Skeletal muscle satellite cell (primary cell): ENCODE measurements around the gene TEPSIN.
"Not testable (repeated sequence)": the region's sequence is repeated elsewhere in the genome, so short reads cannot be mapped to it uniquely, and the experiment has no call there.

ENCODE experiments used
- H3K27me3 ChIP-seq: 2 replicates; pipeline ENCODE4 v1.7.0; 2013; ENCODE audit warnings: low read length; ENCODE audit not compliant: control insufficient read depth, insufficient read depth
- H3K36me3 ChIP-seq: 2 replicates; pipeline ENCODE4 v1.7.0; 2013; ENCODE audit warnings: mild to moderate bottlenecking, control low read depth, low read length; ENCODE audit not compliant: insufficient read depth
- H3K4me1 ChIP-seq: 2 replicates; pipeline ENCODE4 v1.7.0; 2013; ENCODE audit warnings: low read length; ENCODE audit not compliant: control insufficient read depth, insufficient read depth
- H3K4me2 ChIP-seq: 2 replicates; pipeline ENCODE4 v1.7.0; 2013; ENCODE audit warnings: mild to moderate bottlenecking, low read length
- H3K4me3 ChIP-seq: 2 replicates; pipeline ENCODE4 v1.7.0; 2013; ENCODE audit warnings: low read length
- H3K9ac ChIP-seq: 2 replicates; pipeline ENCODE4 v1.7.0; 2013; ENCODE audit warnings: mild to moderate bottlenecking, low read depth, low read length, moderate library complexity
- H3K9me3 ChIP-seq: replicated peaks from 2 replicates; pipeline ENCODE4 v1.7.0; 2013; ENCODE audit warnings: mild to moderate bottlenecking, control low read depth, low read length

The TEPSIN gene

GRCh38 chr17:81231121-81231645, 7.7 kb downstream of the TEPSIN start:
- Histone ChIP-seq H3K9me3 (no peaks in the 10 kb centered on the region), H3K9ac (no peak overlapping the region), H3K4me1 (no peaks in the 10 kb centered on the region), H3K36me3 (peaks cover 34% of the 10 kb centered on the region), H3K27me3 (no peaks in the 10 kb centered on the region), H3K4me2 (no peak overlapping the region), H3K4me3 (no peak overlapping the region)

- Histone ChIP-seq H3K9me3 (no peaks in the 10 kb centered on the region), H3K4me1 (no peaks in the 10 kb centered on the region), H3K4me3 (no peak overlapping the region), H3K36me3 (peaks cover 34% of the 10 kb centered on the region), H3K4me2 (no peak overlapping the region), H3K27me3 (no peaks in the 10 kb centered on the region), H3K9ac (no peak overlapping the region)
These were observed 8.6 kb downstream of the TEPSIN start for GRCh38 chr17:81230043-81230820.

DNA sequence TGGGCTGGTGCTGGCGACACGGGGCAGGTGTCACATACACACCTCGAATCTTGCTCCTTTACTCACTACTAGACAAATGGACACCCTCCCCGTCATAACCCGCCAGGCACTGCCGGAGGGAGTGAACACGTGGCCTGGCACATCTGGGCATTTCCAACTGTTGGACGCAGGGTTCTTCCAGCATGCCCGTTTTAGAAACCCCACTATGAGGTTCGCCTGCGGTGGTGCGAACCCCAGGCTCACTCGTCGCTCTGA, 9.3 kb downstream of the TEPSIN start:
- H3K9ac ChIP-seq: no peak overlapping the region
- peaks cover 34% of the 10 kb centered on the region for H3K36me3 ChIP-seq
- no peaks in the 10 kb centered on the region for H3K4me1 ChIP-seq
- no peak overlapping the region for H3K4me3 ChIP-seq
- H3K4me2 ChIP-seq: no peak overlapping the region
- no peaks in the 10 kb centered on the region for H3K9me3 ChIP-seq
- no peaks in the 10 kb centered on the region for H3K27me3 ChIP-seq

DNA sequence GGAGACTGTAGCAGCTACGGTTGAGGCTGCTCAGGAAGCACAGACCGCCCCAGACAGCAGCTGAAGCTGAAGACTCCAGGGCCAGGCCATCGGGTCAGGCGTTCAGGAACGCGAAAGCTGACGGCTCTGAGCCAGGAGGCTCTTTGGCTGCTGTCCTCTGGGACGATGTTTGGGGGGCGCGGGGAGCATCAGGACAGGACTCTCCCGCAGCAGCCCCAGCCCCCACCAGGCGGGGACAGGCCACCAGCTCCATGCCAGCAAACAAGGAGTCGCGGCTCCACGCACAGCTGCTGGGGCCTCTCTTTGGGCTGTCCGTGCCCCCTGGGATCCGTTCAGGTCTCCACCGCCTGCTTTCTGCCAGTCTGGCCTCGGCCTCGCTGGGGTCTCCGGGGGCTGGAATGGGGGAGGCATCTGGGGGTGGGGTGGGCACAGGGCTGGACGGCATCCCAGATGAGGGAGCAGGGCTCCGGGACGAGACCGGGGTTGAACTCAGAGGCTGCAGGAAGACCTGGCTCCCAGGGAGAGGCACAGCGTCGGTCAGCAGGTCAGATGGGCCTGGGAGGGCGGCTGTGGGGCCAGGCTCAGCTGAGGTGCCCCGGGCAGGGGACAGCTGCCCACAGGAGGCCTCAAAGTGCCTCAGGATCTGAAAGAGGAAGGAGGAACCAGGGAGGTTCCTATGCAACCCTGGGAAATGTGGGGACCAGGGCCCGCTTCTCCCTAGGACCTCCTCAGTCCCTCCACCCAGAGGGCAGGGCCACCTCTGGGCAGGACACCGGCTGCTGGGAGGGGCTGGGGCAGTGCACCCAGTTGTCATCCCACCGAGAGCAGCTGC, 9.8 kb downstream of the TEPSIN start:
- Histone ChIP-seq H3K4me1 (no peaks in the 10 kb centered on the region), H3K9me3 (no peaks in the 10 kb centered on the region), H3K9ac (no peak overlapping the region), H3K36me3 (peaks cover 34% of the 10 kb centered on the region), H3K4me3 (no peak overlapping the region), H3K27me3 (no peaks in the 10 kb centered on the region), H3K4me2 (no peak overlapping the region)

DNA sequence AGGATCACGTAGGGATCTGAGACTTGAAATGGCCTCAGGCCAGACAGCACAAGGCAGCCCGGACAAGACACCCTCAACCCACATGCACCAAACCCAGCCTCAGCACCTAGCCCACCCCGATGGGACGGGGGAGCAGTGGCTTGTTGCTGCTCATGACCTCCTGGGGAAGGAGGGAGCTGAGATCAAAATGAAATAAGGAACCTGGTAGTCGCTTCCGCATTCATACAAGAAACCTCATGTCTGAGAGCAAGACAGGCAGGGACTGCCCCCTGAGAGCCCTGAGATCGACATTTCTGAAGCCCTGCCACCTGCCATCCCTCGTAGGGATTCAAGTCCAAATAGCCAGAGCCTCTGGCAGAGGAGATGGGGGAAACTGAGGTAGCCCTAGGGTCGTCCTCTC, 10.4 kb downstream of the TEPSIN start:
- Histone ChIP-seq H3K27me3 (no peaks in the 10 kb centered on the region), H3K36me3 (peaks cover 34% of the 10 kb centered on the region), H3K9me3 (no peaks in the 10 kb centered on the region), H3K4me1 (peaks cover 3% of the 10 kb centered on the region), H3K9ac (no peak overlapping the region), H3K4me2 (no peak overlapping the region), H3K4me3 (no peak overlapping the region)

GRCh38 chr17:81227630-81228029, 11.2 kb downstream of the TEPSIN start:
- not testable (repeated sequence) for H3K4me1 ChIP-seq, H3K9me3 ChIP-seq, H3K4me3 ChIP-seq, H3K4me2 ChIP-seq, H3K27me3 ChIP-seq, H3K9ac ChIP-seq
- peaks cover 30% of the 10 kb centered on the region for H3K36me3 ChIP-seq

DNA sequence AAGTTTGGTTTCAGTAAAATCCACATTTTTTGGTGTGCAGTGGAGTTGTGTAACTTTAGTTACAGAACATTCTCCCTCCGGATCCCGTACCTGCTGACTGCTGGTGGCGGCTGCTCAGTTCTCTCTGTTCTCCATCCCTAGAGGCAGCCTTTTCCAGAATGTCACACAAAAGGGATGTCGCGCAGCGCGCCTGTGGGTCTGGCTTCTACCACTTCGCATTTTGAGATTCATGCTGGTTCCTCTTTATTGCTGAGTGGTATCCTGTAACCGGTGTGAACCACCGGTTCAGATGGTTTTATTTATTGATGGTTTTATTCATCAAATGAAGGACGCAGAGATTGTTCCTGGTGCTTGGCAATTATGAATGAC, 15.1 kb downstream of the TEPSIN start:
- Histone ChIP-seq H3K4me2 (peak overlapping the region; percentile 82), H3K4me3 (peak overlapping the region; percentile 65)

GRCh38 chr17:81222906-81223761, 15.7 kb downstream of the TEPSIN start, which contains the start of gene CEP131:
Gene CEP131, minus strand, starts transcription at chr17:81222965. Its CDS starts 2,909 bp downstream, at chr17:81220056.
- peaks cover 4% of the 10 kb centered on the region for H3K36me3 ChIP-seq
- H3K9ac ChIP-seq: peak within 1 kb of the TSS; percentile 86
- no peaks in the 10 kb centered on the region for H3K9me3 ChIP-seq
- no peaks in the 10 kb centered on the region for H3K27me3 ChIP-seq
- peak within 1 kb of the TSS; percentile 87 for H3K4me3 ChIP-seq
- H3K4me2 ChIP-seq: peak within 1 kb of the TSS; percentile 99
- peaks cover 15% of the 10 kb centered on the region for H3K4me1 ChIP-seq

More for the DNA sequence above, 15.1 kb downstream of the TEPSIN start:
- H3K9ac ChIP-seq: peak overlapping the region; percentile 31
- no peaks in the 10 kb centered on the region for H3K9me3 ChIP-seq
- H3K4me1 ChIP-seq: peaks cover 15% of the 10 kb centered on the region
- H3K36me3 ChIP-seq: peaks cover 4% of the 10 kb centered on the region
- H3K27me3 ChIP-seq: no peaks in the 10 kb centered on the region

- Histone ChIP-seq H3K27me3 (no peaks in the 10 kb centered on the region), H3K4me3 (peak overlapping the region; percentile 87), H3K36me3 (no peaks in the 10 kb centered on the region), H3K9ac (peak overlapping the region; percentile 86), H3K4me2 (peak overlapping the region; percentile 99), H3K4me1 (peaks cover 15% of the 10 kb centered on the region), H3K9me3 (no peaks in the 10 kb centered on the region)
These were observed 16.3 kb downstream of the TEPSIN start for GRCh38 chr17:81222620-81222905.

DNA sequence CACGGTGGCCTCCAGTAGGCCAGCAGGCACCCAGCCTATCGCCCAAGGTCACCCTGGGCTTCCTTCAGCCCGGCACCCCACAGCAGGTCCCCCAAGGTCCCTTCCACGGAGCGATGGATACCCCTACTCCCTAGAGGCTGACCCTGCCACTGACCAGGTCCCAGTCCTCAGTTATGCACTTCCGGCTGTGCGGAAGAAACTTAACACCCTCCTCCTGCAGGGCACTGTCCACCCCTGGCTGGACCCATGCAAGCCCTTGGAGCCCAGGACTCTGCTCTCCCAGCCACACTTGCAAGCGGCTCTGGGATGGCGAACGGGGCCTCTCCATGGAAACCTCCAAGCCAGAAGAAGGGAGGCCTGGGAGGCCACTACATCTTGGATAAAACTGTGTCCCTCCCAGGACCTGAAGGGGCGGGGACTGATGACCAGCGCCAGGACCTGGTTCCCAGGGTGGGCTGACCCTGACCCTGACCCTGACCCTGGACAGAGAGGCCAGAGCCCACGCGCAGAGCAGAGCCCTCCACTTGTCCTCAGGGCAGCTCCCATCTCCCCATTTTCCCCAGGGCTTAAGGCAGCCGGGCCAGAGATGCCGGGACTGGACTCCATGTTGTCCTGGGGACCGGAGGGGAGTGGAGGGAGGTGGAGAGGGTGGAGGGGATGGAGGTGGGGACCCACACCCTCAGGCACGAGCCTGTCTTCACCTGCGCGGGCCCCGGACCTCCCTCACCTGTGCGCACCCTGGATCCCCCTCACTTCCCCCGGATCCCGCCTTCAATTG, 16.8 kb downstream of the TEPSIN start:
- H3K4me3 ChIP-seq: peak overlapping the region; percentile 87
- H3K36me3 ChIP-seq: no peaks in the 10 kb centered on the region
- peaks cover 15% of the 10 kb centered on the region for H3K4me1 ChIP-seq
- H3K9me3 ChIP-seq: no peaks in the 10 kb centered on the region
- peak overlapping the region; percentile 86 for H3K9ac ChIP-seq
- H3K27me3 ChIP-seq: no peaks in the 10 kb centered on the region
- peak overlapping the region; percentile 99 for H3K4me2 ChIP-seq
